ENCODE data around the gene DNER.
"Not testable (repeated sequence)": the region's sequence is repeated elsewhere in the genome, so short reads cannot be mapped to it uniquely, and the experiment has no call there.

DNER gene

DNA sequence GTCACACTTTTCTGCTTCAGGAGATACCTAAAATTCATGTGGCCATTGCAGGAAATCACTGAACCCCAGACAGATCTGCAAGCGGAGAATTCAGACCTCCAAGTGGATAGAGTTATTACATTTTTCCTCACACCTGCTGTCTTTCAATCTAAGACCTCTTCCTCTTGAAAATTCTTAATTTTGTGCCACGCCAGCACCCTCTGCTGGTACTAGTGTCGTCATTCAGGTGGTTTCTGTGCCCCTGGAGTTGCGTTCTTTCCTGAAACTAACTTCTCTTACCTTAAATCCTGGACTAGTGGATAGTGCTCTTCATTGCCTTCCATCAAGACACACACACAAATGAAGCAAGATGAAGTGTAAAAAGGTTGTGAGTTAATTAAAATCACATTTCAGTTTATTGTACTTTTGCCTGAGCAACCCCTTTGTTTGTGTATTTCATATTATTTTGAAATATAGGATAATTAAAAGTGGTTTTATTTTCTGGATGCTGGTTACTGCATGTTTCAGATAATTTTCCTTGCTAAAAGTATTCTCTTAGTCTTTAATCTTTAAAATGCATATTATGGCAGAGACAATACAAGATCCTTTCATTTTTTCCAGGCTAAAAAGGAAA lies 1.6 kb upstream of the DNER start:
- peak in 1 of 2 donors; percentile 11 for DNase-seq (ENCODE audit: low read depth in 2 of 2)

- no peak for DNase-seq (ENCODE audit: low read depth in 2 of 2)
These were observed 584 bp upstream of the DNER start for GRCh38 chr2:229714736-229715541.

DNA sequence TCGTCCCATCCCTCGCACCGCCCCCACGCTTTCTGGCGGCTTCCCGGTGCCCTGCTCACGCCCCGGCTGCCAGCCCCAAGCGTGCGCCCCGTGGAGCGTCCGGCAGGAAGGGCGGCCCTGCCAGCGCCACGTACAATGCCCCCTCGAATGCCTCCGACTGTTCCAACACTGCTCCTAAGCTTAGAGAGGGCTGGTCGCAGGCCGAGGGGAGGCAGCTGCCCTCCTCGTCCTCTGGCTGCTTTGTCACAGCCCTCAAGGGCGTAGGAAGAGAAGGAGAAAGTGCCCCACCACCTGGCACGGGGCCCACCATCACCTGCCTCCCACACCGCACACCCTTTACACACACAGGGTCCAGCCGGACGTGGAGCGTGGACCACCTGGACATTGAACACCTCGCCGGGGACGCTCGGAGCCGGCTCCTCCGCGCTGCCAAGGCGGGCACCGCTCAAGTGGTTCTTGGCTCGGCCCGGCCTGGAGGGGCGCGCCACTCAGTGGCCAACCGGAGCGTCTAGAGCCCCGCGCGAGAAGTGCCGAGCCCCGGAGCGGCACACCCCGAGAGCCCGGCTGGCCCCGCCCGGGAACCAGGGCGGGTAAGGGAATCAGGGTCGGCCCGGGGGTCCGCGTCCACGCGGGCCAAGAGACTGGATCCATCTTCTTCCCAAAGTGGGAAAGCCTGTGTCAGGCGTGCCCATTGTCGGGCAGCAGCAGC lies 830 bp downstream of the DNER start:
- DNase-seq (ENCODE audit: low read depth in 2 of 2), result no peak

- no peak for DNase-seq (ENCODE audit: low read depth in 2 of 2)
These were observed 2.2 kb downstream of the DNER start for GRCh38 chr2:229712136-229712535.

DNA sequence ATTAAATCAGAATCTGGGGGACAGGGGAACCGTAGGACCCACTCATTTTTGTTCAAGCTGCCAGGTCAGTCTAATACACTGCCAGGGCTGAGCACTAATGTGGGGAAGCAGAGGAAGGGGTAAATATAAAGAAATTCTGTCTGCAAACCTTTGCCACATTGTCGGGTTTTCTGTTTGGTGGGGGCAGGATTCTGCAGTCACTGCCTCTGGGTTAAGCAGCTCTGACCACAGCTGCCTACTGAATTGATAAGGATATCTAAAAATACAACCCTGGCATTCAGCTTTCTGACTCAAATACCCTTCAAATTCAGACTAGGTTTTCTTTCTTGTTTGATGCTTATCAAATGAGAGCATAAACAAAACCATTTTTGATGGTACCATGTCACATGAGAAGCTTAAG lies 6.0 kb downstream of the DNER start:
- no peak for DNase-seq (ENCODE audit: low read depth in 2 of 2)

- no peak for DNase-seq (ENCODE audit: low read depth in 2 of 2)
These were observed 10.3 kb downstream of the DNER start for GRCh38 chr2:229703909-229704630.

DNA sequence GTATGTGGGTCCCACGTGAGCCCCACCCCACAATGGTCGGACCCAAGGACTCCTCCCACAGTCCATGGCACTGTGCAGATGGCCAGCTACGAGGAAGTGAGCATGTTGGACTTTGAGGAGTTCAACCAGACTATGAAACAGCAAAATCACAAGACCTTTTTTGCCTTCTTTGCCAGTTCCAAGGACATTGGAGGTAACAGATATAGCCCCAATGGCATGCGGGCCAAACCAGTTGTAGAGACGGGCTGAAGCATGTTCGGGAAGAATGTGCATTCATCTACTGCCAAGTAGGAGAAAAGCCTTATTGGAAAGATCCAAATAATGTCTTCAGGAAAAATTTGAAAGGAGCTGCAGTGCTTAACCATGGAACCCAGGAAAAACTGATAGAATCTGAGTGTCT lies 12.6 kb downstream of the DNER start:
- DNase-seq (ENCODE audit: low read depth in 2 of 2), result no peak

- DNase-seq (ENCODE audit: low read depth in 2 of 2), result no peak
These were observed 13.3 kb downstream of the DNER start for GRCh38 chr2:229701062-229701461.

GRCh38 chr2:229695961-229696360 lies 18.4 kb downstream of the DNER start:
- DNase-seq (ENCODE audit: low read depth in 2 of 2), result no peak

DNA sequence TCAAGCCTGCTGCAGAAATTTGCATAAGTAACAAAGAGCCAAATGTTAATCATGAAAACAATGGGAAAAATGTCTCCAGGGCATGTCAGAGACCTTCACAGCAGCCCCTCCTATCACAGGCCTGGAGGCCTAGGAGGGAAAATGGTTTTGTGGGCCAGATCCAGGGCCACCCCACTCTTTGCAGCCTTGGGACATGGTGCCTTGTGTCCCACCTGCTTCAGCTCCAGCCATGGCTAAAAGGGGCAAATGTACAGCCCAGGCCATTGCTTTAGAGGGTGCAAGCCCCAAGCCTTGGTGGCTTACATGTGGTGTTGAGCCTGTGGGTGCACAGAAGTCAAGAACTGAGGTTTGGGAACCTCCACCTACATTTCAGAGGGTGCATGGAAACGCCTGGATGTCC lies 20.5 kb downstream of the DNER start:
- not testable (repeated sequence) for DNase-seq (ENCODE audit: low read depth in 2 of 2)

DNA sequence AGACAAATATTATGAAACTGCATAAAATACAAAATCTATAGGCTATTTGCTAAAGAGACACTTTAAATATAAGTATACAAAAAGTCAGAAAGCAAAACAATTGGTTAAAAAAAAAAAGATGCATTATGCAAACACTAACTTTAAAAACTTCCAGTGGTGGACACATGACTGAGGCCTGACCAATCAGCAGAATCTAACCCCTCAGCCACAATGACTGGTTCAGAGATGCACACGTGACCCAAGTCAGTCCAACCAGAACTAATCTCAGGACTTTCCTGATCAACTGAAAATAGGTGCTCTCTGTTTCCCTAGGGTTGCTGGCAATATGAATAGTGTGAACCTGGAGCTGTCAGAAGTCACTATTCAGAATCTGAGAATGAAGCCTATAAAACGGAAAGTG lies 22.7 kb downstream of the DNER start:
- no peak for DNase-seq (ENCODE audit: low read depth in 2 of 2)

DNA sequence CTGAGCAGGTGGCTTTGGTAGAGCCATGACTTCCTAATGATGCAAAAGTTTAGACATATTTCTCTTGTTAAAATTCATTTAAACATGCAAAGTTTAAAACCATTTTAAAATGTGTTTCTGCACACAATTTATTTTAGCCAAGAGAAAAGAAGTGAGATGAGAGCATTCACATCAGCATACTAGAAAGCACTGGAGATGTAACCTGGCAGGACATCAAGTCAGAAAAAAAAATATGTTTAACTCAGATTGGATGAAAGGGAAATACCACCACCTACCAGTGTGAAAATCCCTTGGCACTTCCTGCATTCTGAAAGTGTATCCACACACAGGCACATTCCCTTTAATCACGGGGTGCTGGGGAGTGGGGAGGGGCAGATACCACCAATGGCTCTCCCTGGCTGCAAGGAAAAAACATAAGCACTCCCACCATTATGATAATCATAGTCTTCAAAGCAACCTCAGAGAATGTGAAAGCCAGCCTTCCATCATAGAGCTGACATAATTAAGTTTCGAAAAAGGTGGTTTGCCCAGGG lies 25.0 kb downstream of the DNER start:
- no peak for DNase-seq (ENCODE audit: low read depth in 2 of 2)

DNA sequence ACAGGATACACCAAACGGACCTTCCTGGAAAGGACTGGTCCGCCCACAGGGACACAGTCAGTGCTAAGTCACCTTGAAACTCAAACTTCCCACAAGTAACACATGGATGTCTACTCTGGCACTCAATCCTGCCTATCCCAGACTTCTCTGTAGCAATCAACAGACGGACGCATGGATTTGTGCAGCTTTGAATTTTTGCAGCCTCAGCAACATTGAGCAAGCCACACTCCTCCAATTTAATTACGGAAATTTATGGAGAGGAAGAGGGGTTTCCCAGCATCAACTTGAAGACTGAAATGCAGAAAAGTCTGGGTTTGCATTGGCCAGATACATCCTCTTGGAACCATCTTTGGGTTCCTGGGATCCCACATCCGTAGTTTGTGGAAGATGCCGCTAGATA lies 26.2 kb downstream of the DNER start:
- DNase-seq (ENCODE audit: low read depth in 2 of 2), result no peak

GRCh38 chr2:229686122-229686919 lies 28.0 kb downstream of the DNER start:
- DNase-seq (ENCODE audit: low read depth in 2 of 2), result no peak

DNA sequence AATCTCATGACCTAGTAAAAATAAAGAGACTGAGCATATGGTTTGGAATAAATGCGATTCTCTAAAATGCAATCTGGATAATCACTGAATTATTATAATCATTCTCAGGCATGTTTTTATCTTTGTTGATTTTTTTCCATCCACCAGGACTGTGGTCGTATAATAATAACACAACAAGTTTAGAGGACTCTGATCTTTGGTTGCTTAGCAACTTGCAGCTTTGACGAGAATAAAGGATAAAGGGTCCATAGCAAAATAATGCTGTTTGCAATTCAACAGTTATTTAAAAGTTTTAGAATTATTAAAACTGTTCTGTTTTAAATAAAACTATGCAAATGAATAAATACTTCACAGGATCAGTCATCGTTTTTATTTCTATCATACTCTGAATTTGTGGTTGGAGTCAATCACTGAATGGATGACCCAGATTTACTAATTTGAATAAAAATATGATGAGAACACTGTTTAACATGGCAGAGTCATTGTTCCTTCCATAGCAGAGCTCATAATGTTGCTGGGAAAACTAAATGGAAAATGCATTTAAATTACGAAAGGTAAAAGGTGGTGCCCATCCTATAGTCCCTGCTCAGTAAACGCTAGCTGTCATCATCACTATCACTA lies 29.3 kb downstream of the DNER start:
- no peak for DNase-seq (ENCODE audit: low read depth in 2 of 2)

- no peak for DNase-seq (ENCODE audit: low read depth in 2 of 2)
These were observed 34.8 kb downstream of the DNER start for GRCh38 chr2:229679393-229680125.

DNA sequence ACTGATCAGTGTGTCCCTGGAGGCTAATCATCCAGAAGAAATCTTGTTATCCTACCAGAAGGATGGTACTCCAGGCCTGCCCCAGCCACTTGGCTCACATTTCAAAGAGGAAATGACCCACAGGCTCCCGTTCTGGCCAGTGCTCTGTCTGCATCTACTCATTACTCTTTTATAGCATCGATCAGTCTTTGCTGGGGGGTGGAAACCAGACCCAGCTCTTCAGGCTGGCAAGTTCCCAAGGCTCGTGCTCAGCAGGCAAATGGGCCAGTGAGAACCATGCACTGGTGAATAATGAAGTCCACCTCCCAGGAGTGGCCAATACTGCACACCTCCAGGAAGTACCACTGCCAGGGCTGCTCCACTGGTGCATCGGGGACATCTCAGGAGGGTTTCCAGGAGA lies 38.8 kb downstream of the DNER start:
- no peak for DNase-seq (ENCODE audit: low read depth in 2 of 2)

- DNase-seq (ENCODE audit: low read depth in 2 of 2), result no peak
These were observed 39.4 kb downstream of the DNER start for GRCh38 chr2:229674830-229675530.

DNA sequence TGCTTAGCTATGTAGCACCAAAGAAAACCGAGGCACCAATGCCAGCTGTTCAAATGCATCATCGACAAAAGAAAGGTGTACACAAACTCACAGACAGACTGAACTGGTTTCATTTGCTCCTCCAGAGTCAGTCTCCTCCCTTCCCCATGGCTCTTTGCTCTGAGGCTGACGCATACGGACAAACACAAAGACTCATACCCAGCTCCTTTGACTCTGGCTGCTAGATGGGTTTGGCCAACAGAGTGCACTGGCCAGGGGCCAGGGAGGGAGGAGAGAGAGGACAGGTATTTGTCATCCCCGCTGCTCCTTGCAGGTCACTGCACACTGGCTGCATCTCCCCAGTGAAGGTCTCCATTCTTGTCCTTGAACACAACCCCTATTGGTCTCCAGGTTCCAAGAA lies 40.7 kb downstream of the DNER start:
- DNase-seq (ENCODE audit: low read depth in 2 of 2), result no peak

Data from activated CD4-positive, alpha-beta T cell treated with anti-CD3 and anti-CD28 coated beads for 24 hours (primary cell).